Measurements from ENCODE around the gene HPSE2.

GRCh38 chr10:98949306-98949705 is 286.3 kb downstream of the HPSE2 start:
- no peak for TF ChIP-seq CTCF (CRISPR knock-in tag; IDR thresholded peaks at IDR 0.05)
- TF ChIP-seq TBL1XR1 (IDR thresholded peaks at IDR 0.05; ENCODE audit: borderline replicate concordance, low read length, partially characterized antibody) = no peak
- TF ChIP-seq ZNF670 (CRISPR knock-in tag; IDR thresholded peaks at IDR 0.05; ENCODE audit: borderline replicate concordance) = no peak
- TF ChIP-seq EP300 (IDR thresholded peaks at IDR 0.05; ENCODE audit: low read depth in 2 of 2, low read length in 2 of 2) = no peak
- no peak for TF ChIP-seq EP300 (CRISPR knock-in tag; IDR thresholded peaks at IDR 0.05; ENCODE audit: borderline replicate concordance)
- no peak for TF ChIP-seq JUND (CRISPR knock-in tag; IDR thresholded peaks at IDR 0.05)
- TF ChIP-seq REST (IDR thresholded peaks at IDR 0.05; ENCODE audit: borderline replicate concordance in 1 of 2, low read depth in 1 of 2, low read length in 2 of 2) = no peak
- no peak for TF ChIP-seq ZNF331 (CRISPR knock-in tag; IDR thresholded peaks at IDR 0.05)
- no peak for TF ChIP-seq SMAD1 (CRISPR knock-in tag; IDR thresholded peaks at IDR 0.05; ENCODE audit: borderline replicate concordance, low read depth)
- no peak for TF ChIP-seq MAFF (IDR thresholded peaks at IDR 0.05; ENCODE audit: low read depth, low read length)
